ENCODE data around the gene TFEB. TPM values are rescaled to one million over a fixed set of nuclear protein-coding genes. Genes with fewer than 3 reads are reported as not detected.

The TFEB gene
- 4.4 and 5.2 TPM in 2 replicates for total RNA-seq (2014; rRNA removed; shearing (Covaris generic); ENCODE audit: low replicate concordance)

- no peaks in the 10 kb centered on the region for H3K27me3 ChIP-seq
- peak within 1 kb of the TSS; percentile 58 for H3K4me3 ChIP-seq
- H3K9me3 ChIP-seq: no peaks in the 10 kb centered on the region
- peak; percentile 85 for DNase-seq
- no peaks in the 10 kb centered on the region for H3K36me3 ChIP-seq
Observed at GRCh38 chr6:41735427-41736185, at the start of gene TFEB. Gene TFEB, minus strand, starts transcription at chr6:41735608. Its CDS starts 44,395 bp downstream, at chr6:41691213.

- no peak for DNase-seq
- H3K9me3 ChIP-seq: no peaks in the 10 kb centered on the region
Observed at GRCh38 chr6:41784581-41785171, 49.3 kb upstream of the TFEB start.

GRCh38 chr6:41783106-41783780 is 47.8 kb upstream of the TFEB start:
- no peak for DNase-seq
- no peak overlapping the region for H3K4me3 ChIP-seq
- no peaks in the 10 kb centered on the region for H3K36me3 ChIP-seq
- no peaks in the 10 kb centered on the region for H3K9me3 ChIP-seq
- no peaks in the 10 kb centered on the region for H3K27me3 ChIP-seq

More at GRCh38 chr6:41784581-41785171, 49.3 kb upstream of the TFEB start:
- Histone ChIP-seq H3K36me3 (peaks cover 8% of the 10 kb centered on the region; the same call in 1 of the 2 replicates), H3K27me3 (no peaks in the 10 kb centered on the region), H3K4me3 (no peak overlapping the region)

- Histone ChIP-seq H3K4me3 (no peak overlapping the region), H3K36me3 (no peaks in the 10 kb centered on the region), H3K27me3 (no peaks in the 10 kb centered on the region), H3K9me3 (no peaks in the 10 kb centered on the region)
- DNase-seq: no peak
Observed at GRCh38 chr6:41781366-41781730, 45.9 kb upstream of the TFEB start.

GRCh38 chr6:41780551-41781365 is 45.4 kb upstream of the TFEB start, which contains the start of gene PRICKLE4:
Gene PRICKLE4, plus strand, starts transcription at chr6:41780782. Its CDS starts 2,692 bp downstream, at chr6:41783474.
- Histone ChIP-seq H3K27me3 (no peaks in the 10 kb centered on the region), H3K9me3 (no peaks in the 10 kb centered on the region), H3K4me3 (peak within 1 kb of the TSS; percentile 53), H3K36me3 (no peaks in the 10 kb centered on the region)
- peak; percentile 18 for DNase-seq

- no peaks in the 10 kb centered on the region for H3K9me3 ChIP-seq
- no peaks in the 10 kb centered on the region for H3K36me3 ChIP-seq
- peak within 1 kb of the TSS; percentile 53 for H3K4me3 ChIP-seq
- peak; percentile 89 for DNase-seq
- H3K27me3 ChIP-seq: no peaks in the 10 kb centered on the region
Observed at GRCh38 chr6:41779788-41780550, 44.6 kb upstream of the TFEB start, which contains the start of gene FRS3. Gene FRS3, minus strand, starts transcription at chr6:41779900. Its CDS starts 2,913 bp downstream, at chr6:41776987.

- Histone ChIP-seq H3K4me3 (peak overlapping the region; percentile 53), H3K9me3 (no peaks in the 10 kb centered on the region), H3K27me3 (no peaks in the 10 kb centered on the region), H3K36me3 (no peaks in the 10 kb centered on the region)
- no peak for DNase-seq
Observed at GRCh38 chr6:41779336-41779735, 43.9 kb upstream of the TFEB start.

GRCh38 chr6:41778895-41779294 is 43.5 kb upstream of the TFEB start:
- peak overlapping the region; percentile 53 for H3K4me3 ChIP-seq
- no peaks in the 10 kb centered on the region for H3K36me3 ChIP-seq
- no peaks in the 10 kb centered on the region for H3K9me3 ChIP-seq
- DNase-seq: no peak
- H3K27me3 ChIP-seq: no peaks in the 10 kb centered on the region

- no peak overlapping the region for H3K4me3 ChIP-seq
Observed at GRCh38 chr6:41777551-41778285, 42.3 kb upstream of the TFEB start.

GRCh38 chr6:41775293-41775882 is 40.0 kb upstream of the TFEB start:
- DNase-seq: no peak
- Histone ChIP-seq H3K36me3 (no peaks in the 10 kb centered on the region), H3K9me3 (no peaks in the 10 kb centered on the region), H3K4me3 (no peak overlapping the region), H3K27me3 (no peaks in the 10 kb centered on the region)

More at GRCh38 chr6:41777551-41778285, 42.3 kb upstream of the TFEB start:
- Histone ChIP-seq H3K27me3 (no peaks in the 10 kb centered on the region), H3K36me3 (no peaks in the 10 kb centered on the region), H3K9me3 (no peaks in the 10 kb centered on the region)
- DNase-seq: no peak

- Histone ChIP-seq H3K4me3 (no peak overlapping the region), H3K27me3 (no peaks in the 10 kb centered on the region), H3K9me3 (no peaks in the 10 kb centered on the region), H3K36me3 (no peaks in the 10 kb centered on the region)
- DNase-seq: peak; percentile 8
Observed at GRCh38 chr6:41774841-41775240, 39.4 kb upstream of the TFEB start.

- DNase-seq: no peak
- Histone ChIP-seq H3K4me3 (no peak overlapping the region), H3K27me3 (no peaks in the 10 kb centered on the region), H3K9me3 (no peaks in the 10 kb centered on the region), H3K36me3 (no peaks in the 10 kb centered on the region)
Observed at GRCh38 chr6:41771058-41771983, 35.9 kb upstream of the TFEB start.

GRCh38 chr6:41770381-41771057 is 35.1 kb upstream of the TFEB start:
- H3K4me3 ChIP-seq: no peak overlapping the region
- no peak for DNase-seq
- H3K27me3 ChIP-seq: no peaks in the 10 kb centered on the region
- no peaks in the 10 kb centered on the region for H3K9me3 ChIP-seq
- H3K36me3 ChIP-seq: no peaks in the 10 kb centered on the region

- no peak overlapping the region for H3K4me3 ChIP-seq
- H3K36me3 ChIP-seq: no peaks in the 10 kb centered on the region
- DNase-seq: no peak
- no peaks in the 10 kb centered on the region for H3K9me3 ChIP-seq
- no peaks in the 10 kb centered on the region for H3K27me3 ChIP-seq
Observed at GRCh38 chr6:41769376-41769775, 34.0 kb upstream of the TFEB start.

Measured in MG63 (cell line).